Measurements from ENCODE around the gene TBL1Y. TPM values are rescaled to one million over a fixed set of nuclear protein-coding genes. Genes with fewer than 3 reads are reported as not detected.
"Not testable (repeated sequence)": the region's sequence is repeated elsewhere in the genome, so short reads cannot be mapped to it uniquely, and the experiment has no call there.

Gene TBL1Y
- total RNA-seq, 1 donor from 2014 or later = not detected

- Mint-ChIP-seq H3K27ac (ENCODE audit: unreplicated experiment) (no peak overlapping the region), H3K4me3 (ENCODE audit: unreplicated experiment) (no peak overlapping the region), H3K9me3 (ENCODE audit: unreplicated experiment) (no peaks in the 10 kb centered on the region), H3K36me3 (ENCODE audit: unreplicated experiment) (no peaks in the 10 kb centered on the region), H3K27me3 (ENCODE audit: unreplicated experiment) (no peaks in the 10 kb centered on the region), H3K4me1 (ENCODE audit: low read depth, unreplicated experiment) (no peaks in the 10 kb centered on the region)
- TF ChIP-seq, protein P1, sequence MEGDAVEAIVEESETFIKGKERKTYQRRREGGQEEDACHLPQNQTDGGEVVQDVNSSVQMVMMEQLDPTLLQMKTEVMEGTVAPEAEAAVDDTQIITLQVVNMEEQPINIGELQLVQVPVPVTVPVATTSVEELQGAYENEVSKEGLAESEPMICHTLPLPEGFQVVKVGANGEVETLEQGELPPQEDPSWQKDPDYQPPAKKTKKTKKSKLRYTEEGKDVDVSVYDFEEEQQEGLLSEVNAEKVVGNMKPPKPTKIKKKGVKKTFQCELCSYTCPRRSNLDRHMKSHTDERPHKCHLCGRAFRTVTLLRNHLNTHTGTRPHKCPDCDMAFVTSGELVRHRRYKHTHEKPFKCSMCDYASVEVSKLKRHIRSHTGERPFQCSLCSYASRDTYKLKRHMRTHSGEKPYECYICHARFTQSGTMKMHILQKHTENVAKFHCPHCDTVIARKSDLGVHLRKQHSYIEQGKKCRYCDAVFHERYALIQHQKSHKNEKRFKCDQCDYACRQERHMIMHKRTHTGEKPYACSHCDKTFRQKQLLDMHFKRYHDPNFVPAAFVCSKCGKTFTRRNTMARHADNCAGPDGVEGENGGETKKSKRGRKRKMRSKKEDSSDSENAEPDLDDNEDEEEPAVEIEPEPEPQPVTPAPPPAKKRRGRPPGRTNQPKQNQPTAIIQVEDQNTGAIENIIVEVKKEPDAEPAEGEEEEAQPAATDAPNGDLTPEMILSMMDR (IDR thresholded peaks at IDR 0.05; ENCODE audit: partially characterized antibody, unreplicated experiment) = no peak
- DNase-seq = no peak
These were observed 146.4 kb downstream of the TBL1Y start for GRCh38 chrY:7056886-7057285.

DNA sequence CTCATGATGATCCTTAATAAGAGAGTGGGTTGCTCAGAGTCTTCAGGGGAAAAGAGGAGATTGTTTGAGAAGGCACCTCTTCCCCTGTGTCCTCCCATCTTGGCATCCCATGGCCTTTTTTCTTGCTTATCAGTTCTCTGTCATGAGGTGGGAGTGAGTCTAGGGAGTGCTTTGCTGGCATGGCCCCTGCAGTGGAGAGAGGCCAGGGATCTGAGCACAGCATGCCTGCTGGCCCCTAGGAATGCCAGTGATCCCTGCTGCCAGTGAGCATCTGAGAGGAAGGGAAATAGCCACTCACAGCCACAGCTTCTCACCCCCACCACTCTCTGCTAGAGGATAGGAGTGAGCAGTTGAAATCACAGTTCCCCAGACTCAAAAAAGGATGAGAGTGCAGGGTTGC lies 168.2 kb downstream of the TBL1Y start:
- peaks cover 3% of the 10 kb centered on the region for H3K9me3 Mint-ChIP-seq (ENCODE audit: unreplicated experiment)
- no peak overlapping the region for H3K27ac Mint-ChIP-seq (ENCODE audit: unreplicated experiment)
- H3K27me3 Mint-ChIP-seq (ENCODE audit: unreplicated experiment) = no peaks in the 10 kb centered on the region
- H3K4me1 Mint-ChIP-seq (ENCODE audit: low read depth, unreplicated experiment) = no peaks in the 10 kb centered on the region
- no peaks in the 10 kb centered on the region for H3K36me3 Mint-ChIP-seq (ENCODE audit: unreplicated experiment)
- no peak for DNase-seq
- H3K4me3 Mint-ChIP-seq (ENCODE audit: unreplicated experiment) = no peak overlapping the region
- TF ChIP-seq, protein P1 (IDR thresholded peaks at IDR 0.05; ENCODE audit: partially characterized antibody, unreplicated experiment) = no peak

DNA sequence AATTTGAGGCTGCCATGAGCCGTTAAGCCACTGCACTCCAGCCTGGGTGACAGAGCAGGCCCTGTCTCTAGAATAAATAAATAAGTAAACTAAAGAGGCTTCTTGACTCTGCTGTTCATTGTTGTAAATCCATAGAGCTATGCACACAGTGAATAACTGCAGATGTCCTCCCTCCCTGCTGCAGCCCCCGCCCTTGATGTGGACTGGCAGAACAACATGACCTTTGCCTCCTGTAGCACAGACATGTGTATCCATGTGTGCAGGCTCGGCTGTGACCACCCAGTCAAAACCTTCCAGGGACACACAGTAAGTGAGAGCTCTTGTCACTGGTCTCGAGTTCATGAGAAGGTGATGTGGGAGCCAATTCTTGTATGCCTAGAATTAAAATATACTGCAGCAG lies 170.1 kb downstream of the TBL1Y start:
- DNase-seq; H3K4me1 Mint-ChIP-seq (ENCODE audit: low read depth, unreplicated experiment); H3K9me3 Mint-ChIP-seq (ENCODE audit: unreplicated experiment); H3K27ac Mint-ChIP-seq (ENCODE audit: unreplicated experiment); H3K27me3 Mint-ChIP-seq (ENCODE audit: unreplicated experiment); H3K4me3 Mint-ChIP-seq (ENCODE audit: unreplicated experiment); H3K36me3 Mint-ChIP-seq (ENCODE audit: unreplicated experiment): not testable (repeated sequence)

DNA sequence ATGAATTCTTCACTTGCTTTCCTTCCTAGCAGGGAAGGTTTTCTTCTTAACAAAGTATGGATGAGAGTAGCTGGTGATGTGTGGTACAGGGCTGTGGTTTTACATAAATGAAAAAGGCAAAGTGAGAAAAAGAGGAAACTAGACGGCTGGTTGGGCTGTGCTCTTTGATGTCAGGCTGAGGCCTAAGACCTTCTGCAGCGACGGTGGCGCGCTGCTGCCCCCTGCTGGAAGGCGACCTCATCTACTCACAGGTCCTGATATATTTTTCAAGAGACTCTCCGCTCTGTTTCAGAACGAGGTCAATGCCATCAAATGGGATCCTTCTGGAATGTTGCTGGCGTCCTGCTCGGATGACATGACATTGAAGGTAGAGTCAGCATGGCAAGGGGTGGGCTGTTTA lies 175.1 kb downstream of the TBL1Y start:
- H3K27me3 Mint-ChIP-seq (ENCODE audit: unreplicated experiment) = no peaks in the 10 kb centered on the region
- no peaks in the 10 kb centered on the region for H3K36me3 Mint-ChIP-seq (ENCODE audit: unreplicated experiment)
- DNase-seq = peak; percentile 79
- no peak overlapping the region for H3K4me3 Mint-ChIP-seq (ENCODE audit: unreplicated experiment)
- H3K27ac Mint-ChIP-seq (ENCODE audit: unreplicated experiment) = no peak overlapping the region
- TF ChIP-seq, protein P1 (IDR thresholded peaks at IDR 0.05; ENCODE audit: partially characterized antibody, unreplicated experiment) = peak; percentile 68
- H3K9me3 Mint-ChIP-seq (ENCODE audit: unreplicated experiment) = peaks cover 1% of the 10 kb centered on the region
- no peaks in the 10 kb centered on the region for H3K4me1 Mint-ChIP-seq (ENCODE audit: low read depth, unreplicated experiment)

DNA sequence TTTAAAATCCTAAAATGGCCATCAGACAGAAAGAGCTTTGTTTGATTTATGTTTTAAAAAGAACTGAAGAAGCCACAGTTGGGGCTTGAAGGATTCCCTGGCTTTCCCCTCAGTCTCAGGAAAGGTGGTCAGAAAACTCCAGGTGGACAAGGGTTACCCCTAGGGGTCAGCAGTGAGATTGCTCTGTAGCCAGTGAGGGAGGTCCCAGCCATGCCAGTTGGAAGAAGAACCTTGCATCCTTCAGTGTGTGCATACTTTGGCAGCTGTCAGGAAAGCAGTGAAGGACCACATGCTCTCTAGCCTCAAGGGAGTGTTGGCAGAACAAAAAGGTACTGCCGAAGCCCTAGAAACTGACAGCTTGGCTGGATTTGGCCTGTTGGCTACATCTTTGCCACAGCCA lies 182.3 kb downstream of the TBL1Y start:
- Mint-ChIP-seq H3K4me1 (ENCODE audit: low read depth, unreplicated experiment) (peaks cover 2% of the 10 kb centered on the region), H3K36me3 (ENCODE audit: unreplicated experiment) (no peaks in the 10 kb centered on the region), H3K27ac (ENCODE audit: unreplicated experiment) (peak overlapping the region; percentile 66), H3K4me3 (ENCODE audit: unreplicated experiment) (no peak overlapping the region), H3K9me3 (ENCODE audit: unreplicated experiment) (no peaks in the 10 kb centered on the region), H3K27me3 (ENCODE audit: unreplicated experiment) (no peaks in the 10 kb centered on the region)
- TF ChIP-seq, protein P1 (IDR thresholded peaks at IDR 0.05; ENCODE audit: partially characterized antibody, unreplicated experiment) = peak; percentile 49
- DNase-seq = peak; percentile 25

DNA sequence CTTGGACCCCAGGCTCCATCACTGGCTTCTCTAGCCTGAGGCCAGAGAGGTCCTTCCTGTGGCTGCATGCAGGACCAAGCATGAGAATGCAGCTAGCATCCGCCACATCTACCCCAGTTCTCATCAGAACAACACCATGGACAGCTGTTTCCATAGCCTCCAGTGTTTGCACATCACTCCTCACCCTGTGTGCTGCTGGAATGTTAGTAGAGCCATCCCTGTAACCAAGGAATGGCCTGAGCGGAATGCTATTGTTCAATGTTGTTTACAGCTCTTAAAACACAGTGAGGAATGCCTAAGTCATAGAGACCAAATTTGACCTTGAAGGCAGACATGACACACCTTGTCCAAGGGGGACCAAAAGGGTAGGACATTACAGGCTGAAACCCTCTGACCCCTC lies 183.9 kb downstream of the TBL1Y start:
- TF ChIP-seq, protein P1 (IDR thresholded peaks at IDR 0.05; ENCODE audit: partially characterized antibody, unreplicated experiment) = no peak
- H3K4me3 Mint-ChIP-seq (ENCODE audit: unreplicated experiment) = no peak overlapping the region
- DNase-seq = no peak
- H3K27ac Mint-ChIP-seq (ENCODE audit: unreplicated experiment) = no peak overlapping the region
- H3K36me3 Mint-ChIP-seq (ENCODE audit: unreplicated experiment) = no peaks in the 10 kb centered on the region
- no peaks in the 10 kb centered on the region for H3K9me3 Mint-ChIP-seq (ENCODE audit: unreplicated experiment)
- H3K27me3 Mint-ChIP-seq (ENCODE audit: unreplicated experiment) = no peaks in the 10 kb centered on the region
- H3K4me1 Mint-ChIP-seq (ENCODE audit: low read depth, unreplicated experiment) = peaks cover 2% of the 10 kb centered on the region

Data from glutamatergic neuron (in vitro differentiated cells).